ENCODE data around the gene GGT5.

DNA sequence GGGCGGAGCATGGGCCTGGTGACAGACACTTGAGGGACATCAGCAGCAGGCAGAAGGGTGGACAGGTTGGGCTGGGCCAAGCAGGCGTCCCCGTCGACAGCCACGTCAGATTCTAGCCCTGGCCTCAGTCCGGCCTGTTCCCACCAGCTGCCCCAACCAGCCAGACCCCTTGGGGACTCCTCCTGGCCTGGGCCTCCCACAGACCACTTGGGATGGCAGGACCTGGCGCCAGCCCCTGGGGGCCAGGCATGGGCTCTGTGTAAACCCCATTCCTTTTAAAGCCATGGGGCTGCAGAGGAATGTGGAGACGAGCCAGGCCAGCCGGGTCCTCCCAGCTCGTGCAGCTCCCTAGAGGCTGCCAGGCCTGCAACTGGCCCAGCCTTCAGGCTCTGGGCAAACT, 68.3 kb downstream of the GGT5 start:
- TF ChIP-seq EZH2phosphoT487 (IDR thresholded peaks at IDR 0.05; ENCODE audit: low read depth, severe bottlenecking, unreplicated experiment) (no peak), CTCF (IDR thresholded peaks at IDR 0.05; ENCODE audit: poor library complexity) (no peak)

All from hepatocyte (in vitro differentiated cells).